ENCODE data around the gene MLF2.

The MLF2 gene

DNA sequence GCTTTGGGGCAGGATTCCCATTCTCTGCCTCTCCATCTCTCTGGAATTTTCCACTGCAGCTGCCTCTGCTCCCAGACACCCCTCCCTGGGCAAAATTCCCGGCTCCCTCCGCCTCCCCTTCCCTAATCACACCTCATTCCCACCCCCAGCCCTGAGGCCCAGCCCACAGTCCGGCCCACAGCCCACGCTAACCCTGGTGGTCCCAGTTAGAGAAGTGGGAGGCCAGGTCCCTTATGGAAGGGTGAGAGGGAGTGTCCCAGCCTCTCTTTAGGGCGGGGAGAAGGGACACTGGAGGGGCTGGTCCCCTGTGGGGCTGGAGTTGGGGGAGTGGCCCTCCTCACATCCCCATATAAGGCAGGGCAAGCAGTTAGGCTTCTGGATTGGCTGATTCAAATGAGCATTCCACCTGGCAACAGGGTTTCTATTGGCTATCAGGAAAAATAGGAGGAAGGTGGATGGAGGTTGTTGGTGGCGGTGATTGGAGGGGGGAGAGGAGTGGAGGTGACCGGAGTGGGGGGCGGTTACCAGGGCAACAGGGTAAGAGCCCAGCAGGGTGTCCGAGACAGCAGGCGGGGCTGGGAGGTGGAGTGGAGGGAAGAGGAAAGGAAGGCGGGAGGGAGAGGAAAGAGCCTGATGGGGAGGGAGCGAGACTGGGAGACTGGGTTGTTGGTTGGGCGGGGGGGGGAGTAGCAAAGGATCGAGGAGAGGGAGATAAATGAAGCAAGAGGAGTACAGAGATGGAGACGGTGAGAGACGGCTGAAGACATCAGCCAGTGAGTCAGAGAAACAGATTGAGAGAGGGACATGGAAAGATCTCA lies 11.3 kb upstream of the MLF2 start:
- DNase-seq (ENCODE audit: low spot score), result peak; percentile 98
- Histone ChIP-seq H3K27ac (peak overlapping the region; percentile 82 to 100), H3K4me3 (peak overlapping the region; percentile 96)
- TF ChIP-seq, protein P1, sequence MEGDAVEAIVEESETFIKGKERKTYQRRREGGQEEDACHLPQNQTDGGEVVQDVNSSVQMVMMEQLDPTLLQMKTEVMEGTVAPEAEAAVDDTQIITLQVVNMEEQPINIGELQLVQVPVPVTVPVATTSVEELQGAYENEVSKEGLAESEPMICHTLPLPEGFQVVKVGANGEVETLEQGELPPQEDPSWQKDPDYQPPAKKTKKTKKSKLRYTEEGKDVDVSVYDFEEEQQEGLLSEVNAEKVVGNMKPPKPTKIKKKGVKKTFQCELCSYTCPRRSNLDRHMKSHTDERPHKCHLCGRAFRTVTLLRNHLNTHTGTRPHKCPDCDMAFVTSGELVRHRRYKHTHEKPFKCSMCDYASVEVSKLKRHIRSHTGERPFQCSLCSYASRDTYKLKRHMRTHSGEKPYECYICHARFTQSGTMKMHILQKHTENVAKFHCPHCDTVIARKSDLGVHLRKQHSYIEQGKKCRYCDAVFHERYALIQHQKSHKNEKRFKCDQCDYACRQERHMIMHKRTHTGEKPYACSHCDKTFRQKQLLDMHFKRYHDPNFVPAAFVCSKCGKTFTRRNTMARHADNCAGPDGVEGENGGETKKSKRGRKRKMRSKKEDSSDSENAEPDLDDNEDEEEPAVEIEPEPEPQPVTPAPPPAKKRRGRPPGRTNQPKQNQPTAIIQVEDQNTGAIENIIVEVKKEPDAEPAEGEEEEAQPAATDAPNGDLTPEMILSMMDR (IDR thresholded peaks at IDR 0.05), result no peak

DNA sequence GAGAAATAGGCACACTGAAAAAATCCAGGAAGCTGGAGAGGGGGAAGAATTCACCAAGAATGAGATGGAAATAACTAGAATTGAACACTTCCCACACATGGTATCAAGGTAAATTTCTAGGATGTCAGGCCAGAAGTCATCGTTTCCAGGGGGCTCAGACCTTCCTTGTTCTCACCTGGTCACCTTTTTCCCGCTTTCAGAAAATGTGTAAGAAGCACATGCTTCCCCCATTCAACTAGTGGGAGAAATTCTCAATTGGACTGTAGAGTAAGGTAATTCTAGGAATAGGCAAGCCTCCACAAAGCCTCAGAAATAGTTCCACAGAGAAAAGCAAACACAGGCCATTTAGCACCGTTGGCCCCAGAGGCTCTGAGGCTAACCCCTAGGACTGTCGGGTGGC lies 10.4 kb upstream of the MLF2 start:
- Histone ChIP-seq H3K4me3 (peak overlapping the region; percentile 96), H3K27ac (peak overlapping the region; percentile 82 to 100)
- TF ChIP-seq, protein P1 (IDR thresholded peaks at IDR 0.05), result no peak
- no peak for DNase-seq (ENCODE audit: low spot score)

DNA sequence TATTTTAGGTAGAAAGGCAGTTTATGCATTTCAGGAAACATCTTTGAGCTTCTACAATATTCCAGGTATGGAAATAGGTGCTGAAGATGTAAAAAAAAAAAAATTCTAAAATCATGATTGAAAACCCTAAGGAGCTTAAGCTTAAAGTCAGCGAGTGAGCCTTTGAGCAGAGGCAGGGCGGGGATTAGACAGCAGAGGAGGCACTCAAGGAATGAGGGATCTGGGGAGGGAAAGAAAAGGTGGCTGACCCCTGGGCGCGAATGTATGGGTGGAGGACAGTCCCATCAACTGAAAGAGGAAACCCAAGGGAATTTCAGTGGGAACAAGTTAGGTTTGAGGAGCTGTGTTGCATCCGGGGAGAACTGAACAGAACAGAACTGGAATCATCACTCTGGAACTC lies 6.8 kb upstream of the MLF2 start:
- TF ChIP-seq, protein P1 (IDR thresholded peaks at IDR 0.05), result no peak
- Histone ChIP-seq H3K27ac (no peak overlapping the region), H3K4me3 (no peak overlapping the region)
- no peak for DNase-seq (ENCODE audit: low spot score)

DNA sequence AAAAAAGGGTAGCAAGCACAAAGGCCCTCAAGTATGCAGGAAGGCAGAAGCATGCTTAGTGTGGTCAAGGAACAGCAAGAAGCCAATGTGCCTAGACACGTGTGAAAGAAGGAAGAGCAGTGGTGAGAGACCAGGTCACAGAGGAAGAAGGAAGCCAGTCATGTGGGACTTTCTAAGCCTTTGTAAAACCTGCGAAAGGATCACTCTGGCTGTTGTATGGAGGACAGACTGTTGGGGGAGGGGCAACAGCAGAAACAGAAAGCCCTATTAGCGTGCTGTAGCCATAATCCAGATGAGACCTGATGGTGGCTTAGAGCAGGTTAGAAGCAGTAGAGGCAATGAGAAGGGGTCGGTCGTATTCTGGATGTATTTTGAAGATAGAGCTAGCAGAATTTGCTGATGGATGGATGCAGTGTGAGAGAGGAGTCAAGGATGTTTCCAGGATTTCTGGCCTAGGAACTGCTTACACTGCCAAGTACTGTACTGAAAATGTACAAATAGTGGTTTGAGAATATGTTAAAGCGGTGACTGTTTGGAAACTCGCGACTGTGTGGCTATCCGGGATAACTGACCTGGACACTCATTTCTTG lies 5.7 kb upstream of the MLF2 start:
- TF ChIP-seq, protein P1 (IDR thresholded peaks at IDR 0.05), result no peak
- no peak for DNase-seq (ENCODE audit: low spot score)
- Histone ChIP-seq H3K27ac (no peak overlapping the region), H3K4me3 (no peak overlapping the region)

DNA sequence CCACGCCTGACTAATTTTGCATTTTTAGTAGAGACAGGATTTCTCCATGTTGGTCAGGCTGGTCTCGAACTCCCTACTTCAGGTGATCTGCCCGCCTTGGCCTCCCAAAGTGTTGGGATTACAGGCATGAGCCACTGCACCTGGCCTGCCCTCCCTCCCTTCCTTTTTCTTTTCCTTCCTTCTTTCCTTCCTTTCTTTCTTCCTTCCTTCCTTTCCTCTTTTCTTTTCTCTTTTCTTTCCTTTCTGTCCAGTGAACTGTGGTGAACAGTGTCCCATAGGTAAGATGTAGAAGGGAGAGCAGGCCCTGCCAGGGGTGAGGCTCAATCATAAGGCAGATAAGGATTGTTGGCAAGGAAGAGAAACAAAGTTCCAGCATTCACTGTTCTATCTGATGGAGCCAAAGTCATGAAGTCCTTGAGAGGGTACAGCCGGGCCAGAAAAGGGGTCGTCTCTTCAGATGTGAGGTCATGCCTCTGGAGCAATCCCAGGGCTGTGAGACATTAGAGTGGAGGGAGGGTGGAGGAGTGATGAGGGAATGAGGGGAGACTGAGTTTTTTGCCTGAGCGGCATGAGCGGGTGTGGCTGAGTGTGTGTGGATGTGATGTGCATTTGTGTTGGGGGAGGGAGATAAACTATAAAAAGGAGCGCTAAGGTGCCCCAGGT lies 4.2 kb upstream of the MLF2 start:
- Histone ChIP-seq H3K4me3 (no peak overlapping the region), H3K27ac (no peak overlapping the region)
- no peak for DNase-seq (ENCODE audit: low spot score)
- TF ChIP-seq, protein P1 (IDR thresholded peaks at IDR 0.05), result no peak

DNA sequence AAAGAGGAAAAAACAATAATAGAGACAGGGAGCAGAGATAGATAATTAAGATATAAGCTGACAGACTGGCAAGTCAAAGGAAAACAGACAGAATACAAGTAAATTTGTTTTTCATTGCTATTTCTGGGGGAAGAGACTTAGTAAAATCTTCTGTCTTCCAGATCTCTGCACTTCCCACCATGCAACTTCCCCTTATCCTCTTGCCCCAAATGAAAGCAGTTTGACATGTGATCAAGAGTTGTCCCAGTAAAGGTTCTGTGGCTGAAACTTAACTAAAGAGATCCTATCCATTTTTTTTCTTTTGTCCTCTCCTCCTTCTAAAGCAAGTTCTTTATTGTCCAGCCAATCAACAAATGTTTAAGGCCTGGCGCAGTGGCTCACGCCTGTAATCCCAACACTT lies 1.5 kb upstream of the MLF2 start:
- H3K27ac ChIP-seq, result peak overlapping the region in 1 of 2 donors; percentile 18
- H3K4me3 ChIP-seq, result no peak overlapping the region
- TF ChIP-seq, protein P1 (IDR thresholded peaks at IDR 0.05), result no peak
- no peak for DNase-seq (ENCODE audit: low spot score)
